HG03520 (cell line): Measurements from ENCODE around the gene SOCS3.

Experiments
- ATAC-seq: cut with Tn5 transposase; IDR thresholded peaks from one replicate; pipeline ENCODE4 v1.9.1; 2021; ENCODE audit warnings: mild to moderate bottlenecking, moderate library complexity; ENCODE audit not compliant: unreplicated experiment

Gene SOCS3

GRCh38 chr17:78368854-78369495 lies 9.1 kb upstream of the SOCS3 start:
- ATAC-seq, result no peak

GRCh38 chr17:78368348-78368747 lies 8.5 kb upstream of the SOCS3 start:
- ATAC-seq, result no peak

GRCh38 chr17:78367193-78367592 lies 7.3 kb upstream of the SOCS3 start:
- ATAC-seq, result no peak

- no peak for ATAC-seq
Observed at GRCh38 chr17:78366109-78366848, 6.4 kb upstream of the SOCS3 start.

- no peak for ATAC-seq
Observed at GRCh38 chr17:78365561-78366108, 5.8 kb upstream of the SOCS3 start.

GRCh38 chr17:78364436-78365281 lies 4.8 kb upstream of the SOCS3 start:
- no peak for ATAC-seq

- no peak for ATAC-seq
Observed at GRCh38 chr17:78362671-78363070, 2.8 kb upstream of the SOCS3 start.

GRCh38 chr17:78362232-78362631 lies 2.4 kb upstream of the SOCS3 start:
- ATAC-seq, result no peak

GRCh38 chr17:78361225-78361701 lies 1.4 kb upstream of the SOCS3 start:
- ATAC-seq, result no peak

GRCh38 chr17:78360371-78361224 lies 721 bp upstream of the SOCS3 start:
- no peak for ATAC-seq

- no peak for ATAC-seq
Observed at GRCh38 chr17:78359321-78359996, 418 bp downstream of the SOCS3 start.

GRCh38 chr17:78358538-78359320 lies 1.1 kb downstream of the SOCS3 start:
- ATAC-seq, result no peak

GRCh38 chr17:78357672-78358537 lies 2.0 kb downstream of the SOCS3 start:
- no peak for ATAC-seq

- ATAC-seq, result no peak
Observed at GRCh38 chr17:78357177-78357586, 2.7 kb downstream of the SOCS3 start.

- peak; percentile 59 for ATAC-seq
Observed at GRCh38 chr17:78356101-78356713, 3.7 kb downstream of the SOCS3 start.

- ATAC-seq, result no peak
Observed at GRCh38 chr17:78355701-78356100, 4.2 kb downstream of the SOCS3 start.

- ATAC-seq, result no peak
Observed at GRCh38 chr17:78355045-78355641, 4.7 kb downstream of the SOCS3 start.
